Gastrocnemius medialis (tissue), 4 donors: ENCODE data around the gene ARNT2.

Experiments used
- CTCF ChIP-seq, 5 experiments: fragments of 450-650 bp in 3 of 5; fragments of 200-600 bp in 2 of 5; sonication (generic) in 2 of 5; IDR thresholded peaks in 4 of 5; conservative IDR thresholded peaks in 1 of 5; 1 replicate in 4 of 5; 2 replicates in 1 of 5; pipeline ENCODE4 v1.5.1; 2016 to 2019; ENCODE audit warnings: antibody characterized with exemption in 5 of 5, mild to moderate bottlenecking in 3 of 5, moderate library complexity in 3 of 5
- POLR2A ChIP-seq, 2 donors: fragments of 450-650 bp; IDR thresholded peaks; one replicate each; pipeline ENCODE4 v1.6.1; 2017; ENCODE audit warnings: antibody characterized with exemption in 2 of 2, mild to moderate bottlenecking in 2 of 2, moderate library complexity in 2 of 2

- TF ChIP-seq CTCF (IDR thresholded peaks at IDR 0.05 in 4 of 5, conservative IDR thresholded peaks at IDR 0.05 in 1 of 5), result no peak
- no peak for TF ChIP-seq POLR2A (IDR thresholded peaks at IDR 0.05)
Observed at GRCh38 chr15:80494351-80494751, 90.2 kb downstream of the ARNT2 start.
